ENCODE results near the gene UPB1. TPM values are rescaled to one million over a fixed set of nuclear protein-coding genes. Genes with fewer than 3 reads are reported as not detected.
"Not testable (repeated sequence)": the region's sequence is repeated elsewhere in the genome, so short reads cannot be mapped to it uniquely, and the experiment has no call there.

Gene UPB1
- total RNA-seq, 1 experiment from 2014 or later, result not detected

DNA sequence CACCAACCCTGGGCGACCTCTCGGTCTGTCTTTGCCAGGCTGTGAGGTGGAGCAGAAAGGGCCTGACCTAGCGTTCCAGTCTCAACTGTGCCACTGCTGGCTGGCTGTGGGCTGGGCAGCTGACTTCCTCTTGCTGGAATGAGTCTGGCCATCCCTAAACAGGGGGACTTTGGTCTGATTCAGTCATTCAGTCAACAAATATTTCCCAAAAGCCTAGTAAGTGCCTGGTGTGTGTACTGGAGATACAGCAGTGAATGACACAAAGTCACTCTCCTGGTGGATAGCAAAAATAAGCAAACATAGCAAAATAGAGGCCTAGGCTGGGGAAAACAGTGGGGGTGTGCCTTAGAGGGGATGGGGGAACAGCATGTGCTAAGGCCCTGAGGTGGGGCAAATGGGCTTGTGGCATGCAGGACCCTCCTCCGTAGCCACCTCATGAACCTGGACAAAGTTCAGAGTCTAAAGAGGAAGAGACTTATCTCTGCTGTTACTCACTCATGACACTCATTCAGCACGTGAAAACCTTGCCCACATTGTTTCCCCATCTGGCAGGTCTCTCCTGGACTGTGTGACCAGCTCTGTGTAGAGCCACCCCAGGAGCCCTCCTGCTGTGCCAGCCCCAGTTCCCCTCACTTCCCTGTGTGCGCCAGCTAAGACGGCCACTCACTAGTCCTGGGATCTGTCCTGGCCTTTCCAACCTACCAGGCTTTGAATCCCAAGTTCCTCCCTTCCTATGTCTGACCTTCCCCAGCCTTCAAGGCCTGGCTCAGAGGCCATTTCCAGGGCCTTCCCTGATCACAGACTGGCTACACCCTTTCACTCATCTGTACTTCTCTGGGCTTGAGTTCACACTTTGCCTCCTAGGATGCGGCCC lies 55.1 kb downstream of the UPB1 start:
- peak; percentile 90 for DNase-seq (ENCODE audit: low read depth)
- in situ Hi-C loops (cut with HindIII; ENCODE audit: low pct_unique_long_range_greater_than_20kb, low sequenced_read_pairs), result no loop called here

DNA sequence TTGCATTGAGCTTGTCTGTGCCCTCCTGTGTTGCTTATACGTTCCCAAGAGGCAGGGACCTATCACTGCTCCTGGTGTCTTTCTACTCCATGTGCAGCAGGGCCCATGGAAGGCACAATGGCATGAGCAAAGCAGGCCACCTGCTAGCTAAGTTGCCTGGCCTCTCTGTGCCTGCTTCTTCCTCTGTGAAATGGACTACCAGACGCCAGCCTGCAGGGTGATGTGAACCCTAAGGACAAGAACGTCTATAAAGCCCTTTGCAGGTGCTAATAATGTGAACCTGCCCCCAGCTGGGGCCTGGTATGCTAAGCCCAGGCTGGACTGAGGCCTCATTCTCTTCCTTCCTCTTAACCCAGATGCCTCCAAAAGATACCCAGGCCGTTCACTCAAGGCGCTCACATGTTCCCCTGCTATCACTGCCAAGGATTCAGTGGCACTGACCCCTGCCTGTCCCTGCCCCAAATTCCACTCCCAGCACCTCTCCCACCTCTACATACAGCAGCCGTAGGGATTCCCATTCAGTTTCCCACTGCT lies 55.8 kb downstream of the UPB1 start:
- in situ Hi-C loops (cut with HindIII; ENCODE audit: low pct_unique_long_range_greater_than_20kb, low sequenced_read_pairs), result no loop called here
- DNase-seq (ENCODE audit: low read depth), result no peak

DNA sequence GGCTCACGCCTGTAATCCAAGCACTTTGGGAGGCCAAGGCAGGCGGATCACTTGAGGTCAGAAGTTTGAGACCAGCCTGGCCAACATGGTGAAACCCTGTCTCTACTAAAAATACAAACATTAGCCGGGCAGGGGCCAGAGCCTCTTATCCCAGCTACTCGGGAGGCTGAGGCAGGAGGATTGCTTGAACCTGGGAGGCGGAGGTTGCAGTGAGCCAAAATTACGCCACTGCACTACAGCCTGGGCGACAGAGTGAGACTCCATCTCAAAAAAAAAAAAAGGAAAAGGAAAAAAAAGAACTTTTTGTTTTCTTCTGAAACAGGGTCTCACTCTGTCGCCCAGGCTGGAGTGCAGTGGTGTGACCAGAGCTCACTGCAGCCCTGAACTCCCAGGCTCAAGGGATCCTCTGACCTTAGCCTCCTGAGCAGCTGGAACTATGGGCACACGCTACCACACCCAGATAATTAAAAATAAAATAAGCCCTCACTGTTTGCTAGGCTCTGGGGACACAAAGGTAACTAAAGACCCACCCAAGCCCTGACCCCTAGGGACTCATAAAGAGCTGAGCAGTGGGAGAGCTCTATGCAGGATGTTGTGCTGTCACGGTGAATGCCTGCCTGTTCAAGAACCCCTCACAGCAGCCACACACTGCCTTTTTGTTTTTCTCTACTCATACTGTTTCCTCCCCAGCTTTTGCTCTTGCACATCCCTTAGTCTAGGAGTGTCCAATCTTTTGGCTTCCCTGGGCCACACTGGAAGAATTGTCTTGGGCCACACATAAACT lies 57.6 kb downstream of the UPB1 start:
- DNase-seq (ENCODE audit: low read depth); in situ Hi-C loops (cut with HindIII; ENCODE audit: low pct_unique_long_range_greater_than_20kb, low sequenced_read_pairs): not testable (repeated sequence)

DNA sequence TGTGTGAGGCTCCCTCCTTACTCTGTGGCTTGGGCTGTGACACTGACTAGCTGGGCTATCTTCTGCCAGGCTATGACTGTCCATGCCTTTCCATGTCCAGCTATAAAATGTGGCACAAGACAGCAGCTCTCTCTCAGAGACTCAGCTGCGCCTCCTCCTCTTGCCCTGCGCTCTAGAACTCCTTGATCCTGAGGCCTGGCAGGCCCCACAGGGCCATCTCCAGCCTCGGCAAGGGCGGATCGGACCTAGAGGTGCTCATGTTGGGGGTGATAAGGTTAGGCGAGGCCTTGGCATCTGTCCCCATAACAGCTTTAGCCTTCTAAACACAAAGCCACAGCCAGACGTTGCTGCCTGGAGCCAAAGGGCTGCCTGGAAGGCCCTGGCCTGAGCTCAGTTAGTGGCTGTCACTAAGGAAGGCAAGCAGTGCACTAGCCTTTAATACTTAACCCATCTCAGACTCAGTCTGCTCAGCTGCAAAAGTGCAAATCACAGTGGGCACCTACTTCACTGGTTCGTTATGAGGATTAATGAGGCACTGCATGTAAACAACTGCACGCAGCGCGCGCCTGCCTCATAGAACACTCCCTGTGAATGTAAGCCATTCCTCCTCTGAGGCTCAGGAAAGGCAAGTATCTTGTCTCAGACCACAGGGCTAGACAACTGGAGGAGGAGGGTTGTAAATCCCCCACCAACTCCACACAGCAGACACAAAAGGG lies 58.6 kb downstream of the UPB1 start:
- in situ Hi-C loops (cut with HindIII; ENCODE audit: low pct_unique_long_range_greater_than_20kb, low sequenced_read_pairs), result no loop called here
- peak; percentile 59 for DNase-seq (ENCODE audit: low read depth)

DNA sequence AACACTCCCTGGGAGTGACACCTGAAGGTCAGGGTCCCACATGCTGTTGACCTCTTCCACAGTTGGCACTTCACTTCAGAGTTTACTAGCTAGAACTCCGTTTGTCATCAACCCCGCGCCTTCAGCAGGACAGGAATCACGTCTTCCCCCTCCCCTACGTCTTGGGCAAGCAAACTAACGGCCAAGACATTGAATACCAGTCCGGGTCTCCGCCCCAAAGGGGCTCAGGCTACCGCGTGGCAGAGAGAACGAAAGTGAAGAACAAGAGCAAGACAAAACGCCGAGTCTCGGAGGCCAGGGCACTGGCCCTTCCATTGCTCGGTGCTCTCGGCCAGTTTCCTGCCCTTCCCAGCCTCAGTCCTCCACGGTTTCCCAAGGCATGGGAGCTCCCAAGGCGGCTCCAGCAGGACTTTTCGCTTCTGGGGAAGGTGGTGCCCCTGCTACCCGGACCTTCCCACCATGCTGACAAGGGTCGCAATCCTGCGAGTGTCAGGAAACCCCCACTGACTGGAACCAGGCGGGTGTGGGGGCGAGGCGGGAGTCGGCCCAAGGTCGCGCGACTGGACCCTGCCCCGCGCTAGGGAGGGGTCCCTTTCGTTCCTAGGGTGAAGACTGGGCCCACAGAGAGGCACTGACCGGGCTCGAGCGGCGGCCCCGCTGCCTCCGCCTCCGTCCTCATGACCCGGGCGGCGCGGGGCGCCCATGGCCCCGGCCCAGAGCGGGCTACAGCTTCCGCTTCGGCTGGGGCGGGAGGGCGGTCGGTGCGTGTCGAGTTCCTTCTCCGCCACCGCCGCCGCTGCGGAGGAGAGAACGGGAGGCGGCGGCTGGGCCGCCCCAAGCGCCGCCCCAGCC lies 59.4 kb downstream of the UPB1 start, which contains the start of gene GUCD1:
Gene GUCD1, minus strand, starts transcription at position 826 of the 852 bp plus-strand sequence. Its CDS starts 147 bp downstream, at position 679.
- in situ Hi-C loops (cut with HindIII; ENCODE audit: low pct_unique_long_range_greater_than_20kb, low sequenced_read_pairs), result no loop called here
- DNase-seq (ENCODE audit: low read depth), result no peak

DNA sequence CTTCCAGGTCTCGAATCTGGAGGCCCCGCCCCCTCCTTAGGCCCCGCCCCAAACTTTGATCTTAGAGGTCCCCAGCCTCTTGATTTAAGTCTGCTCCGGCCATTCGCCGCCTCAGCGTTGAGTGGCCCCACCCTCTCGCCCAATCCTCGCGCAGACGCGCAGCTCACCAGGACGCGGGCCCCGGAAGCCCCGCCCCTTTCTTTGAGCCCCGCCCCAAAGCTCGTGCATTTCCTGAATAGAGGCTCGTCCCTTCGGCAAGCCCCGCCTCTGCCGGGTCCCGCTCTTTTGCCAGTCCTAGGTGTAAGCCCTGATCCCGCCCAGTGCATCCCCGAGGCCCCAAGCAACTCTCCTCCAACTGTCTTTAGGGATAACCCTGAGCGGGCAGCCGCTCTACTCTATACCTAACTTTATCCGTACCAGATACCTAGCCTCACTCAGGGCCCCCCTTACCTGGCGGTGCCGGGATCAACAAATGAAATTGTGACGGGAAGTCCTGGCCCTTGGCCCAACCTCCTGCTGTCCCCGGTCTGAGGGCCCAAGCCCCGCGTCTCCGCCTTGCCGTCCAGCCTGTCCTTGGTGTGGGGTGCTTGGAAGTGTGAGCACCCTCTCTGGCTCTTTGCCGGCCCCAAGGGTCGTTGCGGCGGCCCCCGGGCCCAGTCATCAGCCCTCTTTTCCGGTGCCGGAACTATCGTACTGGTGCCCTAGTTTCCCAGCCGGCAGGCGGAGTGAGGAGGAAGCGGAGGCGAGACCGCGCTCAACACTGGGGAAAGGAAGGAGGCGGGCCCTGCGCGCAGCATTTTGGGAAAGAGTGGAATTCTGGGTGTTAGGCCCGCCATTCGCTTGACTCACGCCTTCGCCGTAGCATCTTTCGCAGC lies 60.3 kb downstream of the UPB1 start, which contains the start of gene SNRPD3:
Gene SNRPD3, plus strand, starts transcription at position 835 of the 875 bp plus-strand sequence. CDS start 1,676 bp downstream, outside the sequence.
- DNase-seq (ENCODE audit: low read depth), result peak; percentile 98
- in situ Hi-C loops (cut with HindIII; ENCODE audit: low pct_unique_long_range_greater_than_20kb, low sequenced_read_pairs), result no loop called here

DNA sequence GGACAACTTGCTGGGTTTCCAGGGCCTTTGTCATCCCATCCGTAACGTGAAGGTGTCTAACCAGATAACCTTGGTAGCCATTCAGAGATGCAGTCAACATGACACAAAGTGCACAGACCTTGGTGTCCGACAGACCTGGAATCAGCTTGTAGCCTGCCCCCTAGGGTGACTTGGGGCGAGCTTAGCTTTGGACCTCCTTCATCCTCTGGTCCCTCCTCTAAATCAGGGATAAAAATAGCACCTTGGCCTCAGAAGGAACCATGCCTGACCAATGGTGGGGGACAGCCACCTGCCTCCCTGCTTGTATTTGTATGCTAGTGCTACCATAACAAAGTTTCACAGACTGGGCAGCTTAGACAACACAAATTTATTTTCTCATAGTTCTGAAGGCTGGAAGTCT lies 64.3 kb downstream of the UPB1 start:
- DNase-seq (ENCODE audit: low read depth), result no peak

DNA sequence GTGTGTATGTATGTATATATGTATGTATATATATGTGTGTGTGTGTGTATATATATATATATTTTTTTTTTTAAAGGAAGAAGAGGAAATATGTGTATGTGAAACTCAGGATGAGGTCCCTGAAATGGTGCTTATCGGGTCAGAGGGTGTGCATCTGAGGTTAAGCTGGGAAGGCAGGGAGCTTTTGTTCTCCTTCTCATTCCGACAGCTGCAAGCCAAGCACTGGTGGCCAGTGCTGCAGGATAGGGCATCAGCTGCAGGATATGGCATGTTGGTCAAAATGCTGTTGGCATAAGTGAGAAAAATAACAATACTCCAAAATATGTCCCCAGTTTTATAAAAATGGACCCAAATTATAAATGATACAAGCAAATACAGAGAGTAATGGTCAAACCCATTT lies 68.1 kb downstream of the UPB1 start:
- DNase-seq (ENCODE audit: low read depth), result no peak
- in situ Hi-C loops (cut with HindIII; ENCODE audit: low pct_unique_long_range_greater_than_20kb, low sequenced_read_pairs), result no loop called here

More for the DNA sequence above, 64.3 kb downstream of the UPB1 start:
- in situ Hi-C loops (cut with HindIII; ENCODE audit: low pct_unique_long_range_greater_than_20kb, low sequenced_read_pairs), result no loop called here

DNA sequence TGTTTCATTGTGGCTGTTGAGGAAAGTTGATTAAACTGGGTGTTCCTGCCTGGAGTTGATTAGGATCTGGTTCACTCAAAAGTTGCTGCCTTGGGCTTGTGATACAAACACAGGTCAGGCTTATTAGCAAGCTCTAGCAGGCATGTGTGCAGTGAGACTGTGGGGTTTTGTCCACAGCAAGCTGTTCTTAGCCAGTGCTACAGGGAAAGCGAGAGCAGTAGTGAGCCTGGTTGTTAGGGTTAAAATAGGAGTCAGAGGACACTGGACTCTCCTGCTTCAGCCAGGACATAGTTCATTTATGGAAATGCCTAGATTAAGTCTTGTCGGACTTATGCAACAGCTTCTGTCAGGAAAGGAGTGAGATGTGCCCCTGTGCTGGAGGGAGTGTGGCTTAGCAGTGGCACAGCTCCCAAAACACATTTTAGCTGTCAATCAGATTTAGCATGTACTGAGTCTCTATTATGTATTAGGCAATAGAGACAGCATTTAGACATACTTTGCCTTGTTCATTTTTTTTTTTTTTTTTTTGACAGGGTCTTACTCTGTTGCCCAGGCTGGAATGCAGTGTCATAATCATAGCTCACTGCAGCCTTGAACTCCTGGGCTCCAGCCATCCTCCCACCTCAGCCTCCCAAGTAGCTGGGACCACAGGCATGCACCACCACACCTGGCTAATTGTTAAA lies 69.4 kb downstream of the UPB1 start:
- in situ Hi-C loops (cut with HindIII; ENCODE audit: low pct_unique_long_range_greater_than_20kb, low sequenced_read_pairs), result no loop called here
- no peak for DNase-seq (ENCODE audit: low read depth)

DNA sequence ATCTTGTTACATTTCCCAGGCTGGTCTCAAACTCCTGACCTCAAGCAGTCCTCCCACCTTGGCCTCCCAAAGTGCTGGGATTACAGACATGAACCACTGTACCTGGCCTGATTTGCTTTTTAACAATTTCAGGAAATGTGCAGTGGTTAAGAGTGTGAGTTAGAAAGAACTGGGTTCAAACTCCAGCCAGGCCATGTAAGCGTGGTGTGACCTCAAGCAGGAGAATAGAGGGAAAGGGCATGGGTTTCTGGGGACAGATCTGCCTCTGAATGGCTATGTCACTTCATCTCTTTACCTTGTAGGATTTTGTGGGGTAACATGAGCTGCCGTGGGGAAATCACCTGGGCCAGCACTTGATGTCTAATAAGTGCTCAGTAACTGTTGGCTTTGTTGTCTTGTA lies 69.9 kb downstream of the UPB1 start:
- no peak for DNase-seq (ENCODE audit: low read depth)
- in situ Hi-C loops (cut with HindIII; ENCODE audit: low pct_unique_long_range_greater_than_20kb, low sequenced_read_pairs), result no loop called here

DNA sequence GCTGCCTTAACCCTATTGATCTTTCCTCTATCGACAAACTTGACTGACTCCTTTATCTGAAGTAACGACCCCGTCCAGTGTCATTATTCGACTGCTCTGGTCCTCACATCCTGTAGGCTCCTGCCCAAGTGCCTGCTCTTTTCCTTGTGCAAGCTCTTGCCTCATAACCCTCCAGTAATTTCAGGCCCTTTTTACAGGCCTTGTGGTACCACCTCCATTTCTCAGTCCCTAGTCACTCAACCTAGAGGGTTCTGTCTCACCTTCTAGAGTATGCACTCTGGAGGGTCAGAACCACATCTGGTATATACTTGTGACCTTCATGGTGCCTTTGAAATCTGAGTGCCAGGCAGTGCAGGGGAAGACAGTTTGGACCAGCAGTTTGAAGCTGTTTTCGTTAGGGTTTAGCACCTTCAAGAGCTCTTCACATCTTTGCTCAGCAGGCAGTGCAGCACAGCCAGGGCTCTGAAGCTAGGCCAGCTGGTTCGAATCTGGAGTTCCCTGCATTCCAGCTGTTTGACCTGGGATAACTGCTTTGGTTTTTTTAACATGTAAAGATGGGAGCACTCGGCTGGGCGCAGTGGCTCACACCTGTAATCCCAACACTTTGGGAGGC lies 71.9 kb downstream of the UPB1 start:
- no peak for DNase-seq (ENCODE audit: low read depth)
- in situ Hi-C loops (cut with HindIII; ENCODE audit: low pct_unique_long_range_greater_than_20kb, low sequenced_read_pairs), result no loop called here

DNA sequence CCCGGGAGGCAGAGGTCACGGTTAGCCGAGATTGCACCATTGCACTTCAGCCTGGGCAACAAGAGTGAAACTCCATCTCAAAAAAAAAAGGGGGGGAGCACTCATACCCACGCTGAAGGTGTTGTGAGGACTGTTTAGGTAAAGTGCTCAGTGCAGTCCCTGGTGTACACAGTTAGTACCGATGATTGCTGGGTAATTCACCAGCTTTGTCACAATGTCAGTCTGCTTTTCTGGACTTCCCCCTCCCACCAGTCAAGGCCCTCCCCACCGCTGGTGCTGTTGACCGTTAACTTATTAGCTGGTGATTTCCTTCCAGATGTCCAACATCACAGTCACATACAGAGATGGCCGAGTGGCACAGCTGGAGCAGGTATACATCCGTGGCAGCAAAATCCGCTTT lies 72.5 kb downstream of the UPB1 start:
- in situ Hi-C loops (cut with HindIII; ENCODE audit: low pct_unique_long_range_greater_than_20kb, low sequenced_read_pairs), result no loop called here
- DNase-seq (ENCODE audit: low read depth), result no peak

DNA sequence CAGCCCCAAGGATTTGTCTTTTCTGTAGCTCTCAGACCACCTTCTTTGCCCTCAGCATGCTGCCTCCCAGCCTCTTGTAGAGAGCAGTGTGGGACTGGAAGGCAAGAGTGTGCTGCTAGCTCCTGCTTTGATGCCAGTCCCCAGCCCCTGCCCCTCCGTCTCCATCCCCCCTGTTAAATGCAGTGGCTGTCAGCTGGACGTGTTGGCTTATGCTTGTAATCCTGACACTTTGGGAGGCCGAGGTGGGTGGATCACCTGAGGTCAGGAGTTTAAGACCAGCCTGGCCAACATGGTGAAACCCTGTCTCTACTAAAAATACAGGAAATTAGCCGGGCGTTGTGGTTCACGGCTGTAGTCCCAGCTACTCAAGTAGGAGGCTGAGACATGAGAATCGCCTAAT lies 76.1 kb downstream of the UPB1 start:
- no peak for DNase-seq (ENCODE audit: low read depth)
- in situ Hi-C loops (cut with HindIII; ENCODE audit: low pct_unique_long_range_greater_than_20kb, low sequenced_read_pairs), result no loop called here

DNA sequence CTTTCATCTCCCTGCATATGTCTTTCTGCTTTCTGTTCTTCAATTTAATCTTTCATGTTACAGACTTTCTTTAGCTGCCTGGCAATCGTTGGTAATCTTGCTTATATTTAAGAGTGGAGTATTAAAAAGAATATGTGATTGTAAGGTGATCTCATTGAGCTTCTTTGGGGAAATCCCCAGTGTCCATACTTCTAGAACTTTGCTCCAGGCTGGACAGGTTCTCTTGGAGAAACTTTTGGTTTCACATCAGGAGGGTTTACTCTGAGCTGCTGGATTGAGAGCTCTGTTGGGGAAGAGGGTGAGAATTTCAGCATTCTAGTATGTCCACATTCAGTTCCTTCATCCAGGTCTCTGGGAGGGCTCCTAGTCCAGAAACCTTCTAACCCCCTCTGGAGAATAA lies 81.6 kb downstream of the UPB1 start:
- in situ Hi-C loops (cut with HindIII; ENCODE audit: low pct_unique_long_range_greater_than_20kb, low sequenced_read_pairs), result no loop called here

More for the DNA sequence above, 81.6 kb downstream of the UPB1 start:
- DNase-seq (ENCODE audit: low read depth), result no peak
